HAP-1 (cell line): Measurements from ENCODE around the gene SETMAR.
"Not testable (repeated sequence)": the region's sequence is repeated elsewhere in the genome, so short reads cannot be mapped to it uniquely, and the experiment has no call there.

ENCODE experiments used
- DNase-seq, 2 experiments: peaks; one replicate each; pipeline ENCODE4 v3.0.0-alpha.2; 2016 to 2020; ENCODE audit warnings: low spot score in 2 of 2
- H3K27me3 ChIP-seq: fragments of 250-450 bp; sonication (Bioruptor Pico); 2 replicates; pipeline ENCODE4 v1.5.1; 2020; ENCODE audit warnings: low read depth, mild to moderate bottlenecking, moderate library complexity
- H3K36me3 ChIP-seq: fragments of 250-450 bp; sonication (Bioruptor Pico); replicated peaks from 2 replicates; pipeline ENCODE4 v1.5.1; 2020; ENCODE audit warnings: mild to moderate bottlenecking
- H3K4me1 ChIP-seq: fragments of 250-450 bp; sonication (Bioruptor Pico); 2 replicates; pipeline ENCODE4 v1.5.1; 2020; ENCODE audit warnings: mild to moderate bottlenecking
- H3K4me3 ChIP-seq: fragments of 250-450 bp; sonication (Bioruptor Pico); 2 replicates; pipeline ENCODE4 v1.5.1; 2020; ENCODE audit warnings: mild to moderate bottlenecking, moderate library complexity
- H3K9me3 ChIP-seq: fragments of 250-450 bp; sonication (Bioruptor Pico); 2 replicates; pipeline ENCODE4 v1.5.1; 2020; ENCODE audit warnings: mild to moderate bottlenecking, moderate library complexity
- in situ Hi-C: fragments of 300-500 bp; cut with MboI; formaldehyde crosslinking; loops from 3 replicates; pipeline ENCODE4 v1.14.3; 2020; ENCODE audit warnings: low sequenced_read_pairs, inconsistent platforms, mixed read lengths

SETMAR gene

DNA sequence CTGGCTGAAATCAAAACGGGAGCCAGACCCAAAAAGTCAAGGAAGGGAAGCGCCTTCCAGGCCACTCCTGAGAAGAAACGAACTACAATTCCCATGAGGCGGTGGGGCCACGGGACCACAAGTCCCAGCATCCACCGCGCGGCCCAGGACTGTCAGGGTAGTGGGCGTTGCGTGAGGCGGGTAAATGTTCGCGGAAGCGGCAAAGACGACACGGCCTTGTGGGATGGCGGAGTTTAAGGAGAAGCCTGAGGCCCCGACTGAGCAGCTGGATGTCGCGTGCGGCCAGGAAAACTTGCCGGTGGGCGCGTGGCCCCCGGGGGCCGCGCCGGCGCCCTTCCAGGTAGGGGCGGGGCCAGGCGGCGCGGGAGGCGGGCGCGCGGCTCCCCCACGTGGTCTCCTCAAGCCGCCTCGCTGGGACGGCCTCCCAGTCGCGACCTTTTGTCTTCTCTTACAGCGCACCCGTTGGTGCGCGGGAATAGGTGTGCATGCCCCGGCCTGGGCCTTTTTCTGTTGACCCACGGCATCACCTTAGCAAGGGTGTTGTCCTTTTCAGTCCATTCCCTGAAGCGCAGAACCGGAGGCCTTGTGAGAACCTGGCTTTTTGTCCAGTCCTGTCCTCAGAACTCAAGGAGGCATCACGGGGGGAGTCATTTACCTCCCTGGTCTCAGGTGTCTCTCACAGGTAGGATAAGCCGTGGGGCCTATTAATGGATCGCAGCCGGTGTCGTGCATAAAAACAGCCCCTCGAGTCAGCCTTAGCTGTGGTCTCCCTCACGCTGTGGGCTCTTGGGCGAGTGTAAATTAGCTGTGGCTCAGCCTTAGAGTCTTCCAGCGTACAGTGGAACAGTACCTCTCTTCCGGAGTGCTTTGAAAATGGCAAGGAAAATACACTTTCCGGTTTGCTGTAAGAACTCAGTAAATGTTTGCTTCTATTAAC, at the start of gene SETMAR:
Gene SETMAR, plus strand, starts transcription at position 183 of the 937 bp plus-strand sequence. Its CDS starts 2 bp downstream, at position 185.
- H3K36me3 ChIP-seq, result no peaks in the 10 kb centered on the region; the same call in 1 of the 2 replicates
- no peaks in the 10 kb centered on the region for H3K27me3 ChIP-seq
- peaks cover 5% of the 10 kb centered on the region for H3K4me1 ChIP-seq
- DNase-seq, result peak; percentile 73 to 92
- in situ Hi-C loops, result loop anchor here (25.0 kb wide), 1 partner anchor 684 kb away; the partner anchor contains the start of gene BHLHE40
- H3K9me3 ChIP-seq, result no peaks in the 10 kb centered on the region
- H3K4me3 ChIP-seq, result peak within 1 kb of the TSS; percentile 58

- Histone ChIP-seq H3K4me1 (no peaks in the 10 kb centered on the region), H3K9me3 (no peaks in the 10 kb centered on the region), H3K4me3 (no peak overlapping the region), H3K27me3 (no peaks in the 10 kb centered on the region), H3K36me3 (no peaks in the 10 kb centered on the region)
- DNase-seq, result no peak
- in situ Hi-C loops, result no loop called here
Observed at GRCh38 chr3:4261406-4261805, 41.8 kb upstream of the SETMAR start.

DNA sequence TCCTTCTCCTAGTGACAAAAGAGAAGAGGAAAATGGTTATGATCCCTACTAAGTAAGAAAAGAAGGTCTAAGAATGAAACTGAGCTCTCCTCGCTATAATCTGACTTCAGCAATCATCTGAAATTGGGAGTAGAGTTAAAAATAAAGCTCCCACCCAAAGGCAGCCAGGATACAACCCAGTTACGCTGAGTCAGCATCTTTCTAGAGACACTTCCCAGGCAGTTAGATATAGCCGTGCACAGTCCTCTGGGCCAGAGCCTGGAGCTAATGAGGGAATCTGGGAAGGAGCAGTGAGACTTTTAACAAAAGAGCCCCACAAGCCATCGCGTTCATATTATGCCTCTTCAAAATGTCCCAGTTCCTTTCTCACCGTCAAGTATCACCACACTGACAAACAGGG, 39.1 kb upstream of the SETMAR start:
- Histone ChIP-seq H3K27me3 (no peaks in the 10 kb centered on the region), H3K36me3 (no peaks in the 10 kb centered on the region), H3K4me3 (no peak overlapping the region), H3K4me1 (no peaks in the 10 kb centered on the region), H3K9me3 (no peaks in the 10 kb centered on the region)
- in situ Hi-C loops, result no loop called here
- DNase-seq, result no peak

- in situ Hi-C loops, result no loop called here
Observed at GRCh38 chr3:4270720-4271119, 32.4 kb upstream of the SETMAR start.

GRCh38 chr3:4271834-4272233, 31.3 kb upstream of the SETMAR start:
- in situ Hi-C loops, result no loop called here
- H3K4me1 ChIP-seq, result peaks cover 10% of the 10 kb centered on the region
- H3K9me3 ChIP-seq, result no peaks in the 10 kb centered on the region
- no peaks in the 10 kb centered on the region for H3K36me3 ChIP-seq
- peaks cover 8% of the 10 kb centered on the region for H3K27me3 ChIP-seq
- DNase-seq, result peak in 1 of 2 experiments; percentile 32
- no peak overlapping the region for H3K4me3 ChIP-seq

More at GRCh38 chr3:4270720-4271119, 32.4 kb upstream of the SETMAR start:
- Histone ChIP-seq H3K4me3 (no peak overlapping the region), H3K36me3 (no peaks in the 10 kb centered on the region), H3K27me3 (peaks cover 8% of the 10 kb centered on the region), H3K9me3 (no peaks in the 10 kb centered on the region), H3K4me1 (peaks cover 10% of the 10 kb centered on the region)
- no peak for DNase-seq

DNA sequence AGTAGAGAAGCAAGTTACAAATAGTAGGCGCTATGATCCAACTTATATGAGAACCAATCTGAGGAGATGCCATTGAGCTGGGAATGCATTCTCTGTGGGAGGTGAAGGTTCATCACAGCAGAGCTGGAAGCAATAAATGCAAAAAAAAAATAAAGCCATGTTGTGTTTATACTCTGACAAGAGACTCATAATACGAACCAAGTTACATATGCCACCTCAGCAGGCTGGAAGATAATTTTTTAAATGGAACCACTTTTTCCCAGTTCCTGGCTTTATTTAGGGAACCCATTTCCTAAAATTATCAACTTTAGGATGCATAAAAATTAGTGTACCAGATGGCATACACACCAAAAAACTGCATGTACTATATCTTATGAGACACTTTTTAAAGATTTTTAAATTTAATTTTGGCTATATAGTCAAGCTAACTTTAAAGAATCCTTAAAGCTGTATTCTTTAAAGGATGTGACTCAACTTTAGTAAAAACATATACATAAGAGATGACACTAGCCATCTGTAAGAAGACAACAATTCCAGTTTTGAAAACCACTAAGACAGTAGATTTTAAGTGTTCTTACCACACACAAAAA, 23.6 kb upstream of the SETMAR start:
- in situ Hi-C loops, result loop anchor here (25.0 kb wide), 1 partner anchor 467 kb away; no protein-coding TSS in a partner anchor
- H3K4me3 ChIP-seq, result no peak overlapping the region
- no peaks in the 10 kb centered on the region for H3K36me3 ChIP-seq
- no peak for DNase-seq
- H3K9me3 ChIP-seq, result no peaks in the 10 kb centered on the region
- peaks cover 26% of the 10 kb centered on the region for H3K4me1 ChIP-seq
- peaks cover 2% of the 10 kb centered on the region; the same call in 1 of the 2 replicates for H3K27me3 ChIP-seq

DNA sequence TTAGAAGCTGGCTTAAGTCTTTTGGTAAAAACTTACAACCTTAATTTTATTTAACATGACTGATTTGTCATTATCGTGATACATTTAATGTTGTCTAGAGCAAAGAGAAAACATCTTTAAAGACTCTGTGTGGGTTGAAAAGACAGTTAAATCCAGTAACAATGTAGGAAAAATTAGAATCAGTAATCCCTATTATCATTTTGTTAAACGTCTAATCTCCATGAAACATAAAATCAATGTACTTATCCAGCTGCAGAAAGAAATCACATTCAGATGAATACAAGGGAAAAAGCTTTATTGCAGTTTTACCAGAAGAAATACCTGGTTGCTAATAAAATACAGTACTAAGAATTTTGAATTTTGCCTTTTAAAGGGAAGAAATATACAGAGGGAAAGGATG, 21.2 kb upstream of the SETMAR start:
- peak in 1 of 2 experiments; percentile 93 for DNase-seq
- no peaks in the 10 kb centered on the region for H3K36me3 ChIP-seq
- H3K4me3 ChIP-seq, result no peak overlapping the region
- peaks cover 29% of the 10 kb centered on the region for H3K4me1 ChIP-seq
- H3K9me3 ChIP-seq, result no peaks in the 10 kb centered on the region
- in situ Hi-C loops, result loop anchor here (25.0 kb wide), 1 partner anchor 470 kb away; no protein-coding TSS in a partner anchor
- H3K27me3 ChIP-seq, result no peaks in the 10 kb centered on the region

- DNase-seq, result peak in 1 of 2 experiments; percentile 32
- Histone ChIP-seq H3K9me3 (no peaks in the 10 kb centered on the region), H3K4me3 (no peak overlapping the region), H3K27me3 (no peaks in the 10 kb centered on the region), H3K4me1 (peaks cover 29% of the 10 kb centered on the region), H3K36me3 (no peaks in the 10 kb centered on the region)
- in situ Hi-C loops, result loop anchor here (25.0 kb wide), 1 partner anchor 473 kb away; no protein-coding TSS in a partner anchor
Observed at GRCh38 chr3:4284865-4285264, 18.3 kb upstream of the SETMAR start.

GRCh38 chr3:4289044-4289443, 14.1 kb upstream of the SETMAR start:
- Histone ChIP-seq H3K27me3 (peaks cover 9% of the 10 kb centered on the region; the same call in 1 of the 2 replicates), H3K4me1 (peaks cover 12% of the 10 kb centered on the region), H3K4me3 (no peak overlapping the region), H3K9me3 (no peaks in the 10 kb centered on the region), H3K36me3 (no peaks in the 10 kb centered on the region)
- no peak for DNase-seq
- in situ Hi-C loops, result loop anchor here (25.0 kb wide), 1 partner anchor 477 kb away; no protein-coding TSS in a partner anchor

GRCh38 chr3:4290272-4290893, 12.8 kb upstream of the SETMAR start:
- peaks cover 6% of the 10 kb centered on the region for H3K4me1 ChIP-seq
- no peaks in the 10 kb centered on the region for H3K9me3 ChIP-seq
- peak; percentile 34 to 57 for DNase-seq
- H3K27me3 ChIP-seq, result peaks cover 9% of the 10 kb centered on the region; the same call in 1 of the 2 replicates
- no peak overlapping the region for H3K4me3 ChIP-seq
- no peaks in the 10 kb centered on the region for H3K36me3 ChIP-seq
- in situ Hi-C loops, result loop anchor here (10.0 to 25.0 kb wide), 2 partner anchors 478 to 1096 kb away; no protein-coding TSS in a partner anchor

DNA sequence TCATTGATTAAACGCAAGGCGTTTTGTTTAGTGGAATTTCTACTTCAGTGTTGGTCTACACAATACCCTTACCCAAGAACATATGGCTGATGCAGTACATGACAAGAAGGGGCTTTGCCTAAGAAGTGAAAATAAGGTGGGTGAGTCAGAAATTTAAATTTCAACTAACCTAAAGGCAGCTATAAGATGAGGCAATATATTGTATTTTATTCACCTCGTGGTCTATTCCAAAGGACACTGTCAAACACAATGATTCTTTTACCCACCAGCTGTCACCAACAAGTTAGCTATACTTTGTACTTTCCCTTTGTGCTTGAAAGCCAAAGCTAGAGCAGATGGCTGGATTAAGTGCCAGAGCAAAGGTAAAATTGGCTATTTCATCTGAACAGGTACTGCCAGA, 10.9 kb upstream of the SETMAR start:
- H3K4me1 ChIP-seq, result peaks cover 6% of the 10 kb centered on the region
- no peaks in the 10 kb centered on the region for H3K36me3 ChIP-seq
- peaks cover 9% of the 10 kb centered on the region; the same call in 1 of the 2 replicates for H3K27me3 ChIP-seq
- no peak for DNase-seq
- H3K4me3 ChIP-seq, result no peak overlapping the region
- H3K9me3 ChIP-seq, result no peaks in the 10 kb centered on the region
- in situ Hi-C loops, result loop anchor here (10.0 to 25.0 kb wide), 2 partner anchors 480 to 1098 kb away; no protein-coding TSS in a partner anchor

- in situ Hi-C loops, result loop anchor here (10.0 to 25.0 kb wide), 2 partner anchors 482 to 1100 kb away; no protein-coding TSS in a partner anchor
- peaks cover 6% of the 10 kb centered on the region for H3K4me1 ChIP-seq
Observed at GRCh38 chr3:4294616-4295327, 8.4 kb upstream of the SETMAR start.

DNA sequence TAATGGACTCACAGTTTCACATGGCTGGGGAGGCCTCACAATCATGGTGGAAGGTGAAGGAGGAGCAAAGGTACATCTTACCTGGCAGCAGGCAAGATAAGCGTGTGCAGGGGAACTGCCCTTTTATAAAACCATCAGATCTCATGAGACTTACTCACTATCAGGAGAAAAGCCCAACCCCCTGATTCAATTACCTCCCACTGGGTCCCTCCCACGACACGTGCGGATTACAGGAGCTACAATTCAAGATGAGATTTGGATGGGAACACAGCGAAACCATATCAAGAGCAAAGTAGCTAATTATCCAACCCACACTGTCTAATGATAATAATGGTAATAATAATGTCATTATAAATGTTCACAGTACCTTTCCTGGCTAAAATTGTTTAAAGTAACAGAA, 6.7 kb upstream of the SETMAR start:
- not testable (repeated sequence) for H3K4me3 ChIP-seq, DNase-seq, H3K36me3 ChIP-seq, H3K27me3 ChIP-seq, H3K9me3 ChIP-seq, H3K4me1 ChIP-seq
- in situ Hi-C loops, result loop anchor here (10.0 to 25.0 kb wide), 2 partner anchors 484 to 1102 kb away; no protein-coding TSS in a partner anchor

More at GRCh38 chr3:4294616-4295327, 8.4 kb upstream of the SETMAR start:
- DNase-seq, result no peak
- H3K4me3 ChIP-seq, result no peak overlapping the region
- peaks cover 9% of the 10 kb centered on the region; the same call in 1 of the 2 replicates for H3K27me3 ChIP-seq
- no peaks in the 10 kb centered on the region for H3K9me3 ChIP-seq
- H3K36me3 ChIP-seq, result no peaks in the 10 kb centered on the region
